Esophagus mucosa (tissue), 1 donor: Measurements from ENCODE around the gene CISH. TPM values are rescaled to one million over a fixed set of nuclear protein-coding genes. Genes with fewer than 3 reads are reported as not detected.

ENCODE experiments used
- ATAC-seq: fragments of 200-7000 bp; cut with Tn5 transposase; one replicate; pipeline ENCODE4 v1.9.1; 2020
- total RNA-seq: library from RNA; stranded (reverse); gene quantifications from one replicate; pipeline ENCODE4 v1.2.4, GENCODE V29; 2023
- donor health status: DM: yes; HTN: yes; CAD: no.

Gene CISH
- 4.8 TPM for total RNA-seq

DNA sequence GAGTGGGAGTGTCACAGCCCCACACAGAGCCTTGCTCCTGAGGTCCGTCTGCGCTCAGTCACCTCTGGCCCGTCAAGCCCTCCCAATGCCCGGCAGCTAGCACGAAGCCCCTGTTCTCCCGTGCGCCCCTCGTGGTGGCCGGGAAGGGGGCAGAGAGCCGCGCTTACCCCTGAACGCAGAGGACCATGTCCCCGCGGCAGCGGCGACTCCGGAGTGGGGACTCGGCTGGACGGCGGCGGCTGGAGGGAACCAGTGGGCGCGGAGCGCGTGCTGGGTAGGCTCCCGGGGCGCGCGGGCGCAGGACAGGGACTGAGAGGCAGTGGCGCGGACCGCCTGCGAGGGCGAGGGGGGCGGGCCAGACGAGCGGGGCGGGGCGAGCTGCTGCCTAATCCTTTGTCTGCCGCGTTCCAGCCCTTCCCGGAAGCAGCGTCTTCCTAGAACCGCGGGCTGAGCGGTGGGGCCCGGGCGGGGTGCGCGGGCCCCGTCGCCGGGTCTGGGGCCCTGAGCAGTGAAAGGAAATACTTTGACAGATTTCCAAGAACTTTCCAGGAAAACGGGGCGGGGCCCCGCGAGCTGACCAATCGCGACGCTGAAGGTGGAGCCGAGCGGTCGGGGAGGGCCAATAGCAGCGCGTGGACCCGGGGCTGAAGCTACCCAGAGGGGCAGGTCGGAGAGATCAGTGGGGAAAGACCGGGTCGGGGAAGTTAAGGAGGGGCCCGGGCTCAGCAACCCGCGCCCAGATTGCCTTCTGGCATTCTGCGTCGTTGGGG is at the start of gene CISH:
Gene CISH, minus strand, starts transcription at position 311 of the 770 bp plus-strand sequence. Its CDS starts 124 bp downstream, at position 187.
- peak; percentile 76 for ATAC-seq

DNA sequence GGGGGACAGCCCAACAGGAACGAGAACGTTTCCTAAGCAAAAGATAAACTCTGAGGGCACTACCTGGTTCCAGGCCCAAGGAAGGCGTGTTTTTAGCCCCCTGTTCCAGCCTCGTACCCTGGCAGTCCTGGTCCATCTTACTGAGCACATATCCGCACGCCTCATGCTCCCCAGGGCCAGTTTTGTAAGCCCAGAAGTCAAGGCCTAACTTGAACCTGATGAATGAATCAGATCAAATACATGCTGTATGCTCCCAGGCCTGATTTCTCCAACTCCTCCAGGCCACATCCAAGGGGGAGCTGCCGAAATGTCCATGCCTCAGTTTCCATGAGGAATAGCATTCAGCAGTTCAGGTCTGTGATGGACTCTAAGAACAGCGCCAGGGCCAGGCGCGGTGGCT is 48.8 kb upstream of the CISH start:
- ATAC-seq = no peak

DNA sequence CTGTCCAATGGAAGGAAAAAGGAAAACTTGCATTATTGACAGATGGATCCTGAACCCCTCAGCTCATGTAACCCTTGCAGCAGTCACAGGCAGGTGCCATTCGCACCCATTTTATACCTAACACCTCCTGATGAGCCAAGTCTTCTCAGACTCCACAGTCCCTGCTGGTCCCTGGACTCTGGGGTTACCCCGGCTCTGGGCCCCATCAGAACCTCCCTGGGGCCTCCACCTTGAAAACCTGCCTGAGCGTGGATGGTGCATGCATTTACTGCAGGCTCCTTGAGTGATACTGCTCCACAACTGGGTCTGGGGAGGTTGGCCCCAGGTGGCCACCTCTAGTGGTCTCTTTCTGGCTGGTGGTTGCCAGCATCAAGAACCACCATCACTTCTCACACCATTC is 47.3 kb upstream of the CISH start:
- ATAC-seq = no peak

DNA sequence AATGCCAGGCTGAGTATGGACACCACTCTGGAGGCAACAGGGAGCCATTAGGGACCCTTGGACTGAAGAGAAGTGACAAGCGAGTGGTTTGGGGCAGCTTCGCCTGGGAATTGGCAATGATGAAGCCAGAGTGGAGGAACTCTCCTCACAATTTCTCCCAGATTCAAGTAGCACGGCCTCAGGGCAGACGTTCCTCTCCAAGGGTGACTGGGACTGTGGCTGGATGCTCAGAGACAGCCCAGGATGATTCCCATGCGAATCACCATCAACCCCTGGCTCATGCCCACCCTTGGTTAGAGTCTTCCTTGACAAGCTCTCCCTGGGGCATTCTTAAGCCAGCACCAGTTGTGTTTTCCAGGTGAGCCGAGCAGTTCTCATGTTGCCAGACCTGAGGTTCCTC is 46.8 kb upstream of the CISH start:
- no peak for ATAC-seq

DNA sequence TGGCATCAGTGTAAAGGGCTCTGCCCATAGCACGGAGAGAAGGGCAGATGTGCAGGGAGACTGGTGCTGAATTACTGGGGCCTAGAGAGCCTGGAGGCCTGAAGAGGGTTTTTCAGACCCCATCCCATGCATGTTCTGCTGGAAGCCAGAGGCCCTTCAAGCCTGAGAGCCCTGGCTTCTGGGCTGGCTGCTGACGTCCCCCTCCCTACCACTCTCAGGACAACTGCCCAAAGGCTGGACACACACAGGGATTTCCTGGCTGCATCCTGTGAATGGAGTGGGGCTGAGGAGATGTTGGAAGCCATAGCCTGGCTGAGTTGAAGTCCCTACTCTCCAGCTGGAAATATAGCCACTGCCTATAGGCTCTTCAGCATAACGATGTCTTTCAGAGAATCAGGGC is 46.2 kb upstream of the CISH start:
- ATAC-seq = no peak

GRCh38 chr3:50657407-50657806 is 45.8 kb upstream of the CISH start:
- ATAC-seq = no peak

DNA sequence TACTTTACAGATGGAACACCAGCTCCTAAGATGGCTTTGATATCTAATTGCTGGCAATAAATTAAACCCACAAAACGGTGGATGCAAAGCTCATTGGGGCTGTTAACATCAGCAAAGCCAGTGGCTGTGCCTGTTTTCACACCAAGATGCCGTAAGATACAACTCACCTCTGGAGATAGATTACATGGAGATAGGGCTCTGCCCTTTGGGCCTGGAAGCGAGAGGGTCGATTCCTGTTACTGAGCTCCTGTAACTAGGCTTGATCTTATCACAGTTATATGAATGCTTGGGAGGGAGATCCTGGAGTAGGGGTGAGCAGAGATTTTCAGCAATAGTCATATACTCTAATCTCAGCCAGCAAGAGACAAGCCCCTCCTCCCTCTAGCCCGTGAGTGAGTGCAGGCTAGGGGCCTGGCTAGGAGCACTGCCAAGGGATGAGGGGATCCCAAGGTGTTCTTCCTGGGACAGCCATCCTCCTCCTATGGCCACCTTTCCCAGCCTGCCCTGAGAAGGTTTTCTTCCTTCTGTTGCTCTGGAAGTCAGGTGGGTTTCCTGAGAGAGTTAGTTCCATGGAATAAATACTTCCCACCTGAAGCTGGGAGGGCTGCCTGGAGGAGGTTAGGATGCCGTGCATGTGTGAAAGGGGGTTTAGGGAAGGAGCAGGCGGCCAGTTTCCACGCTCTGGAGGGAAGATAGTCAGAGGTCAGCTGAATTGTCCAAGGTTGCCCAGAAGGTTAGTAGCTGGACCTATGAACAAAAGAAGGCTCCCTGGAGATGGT is 45.0 kb upstream of the CISH start:
- no peak for ATAC-seq

GRCh38 chr3:50655009-50655830 is 43.6 kb upstream of the CISH start:
- peak; percentile 74 for ATAC-seq

DNA sequence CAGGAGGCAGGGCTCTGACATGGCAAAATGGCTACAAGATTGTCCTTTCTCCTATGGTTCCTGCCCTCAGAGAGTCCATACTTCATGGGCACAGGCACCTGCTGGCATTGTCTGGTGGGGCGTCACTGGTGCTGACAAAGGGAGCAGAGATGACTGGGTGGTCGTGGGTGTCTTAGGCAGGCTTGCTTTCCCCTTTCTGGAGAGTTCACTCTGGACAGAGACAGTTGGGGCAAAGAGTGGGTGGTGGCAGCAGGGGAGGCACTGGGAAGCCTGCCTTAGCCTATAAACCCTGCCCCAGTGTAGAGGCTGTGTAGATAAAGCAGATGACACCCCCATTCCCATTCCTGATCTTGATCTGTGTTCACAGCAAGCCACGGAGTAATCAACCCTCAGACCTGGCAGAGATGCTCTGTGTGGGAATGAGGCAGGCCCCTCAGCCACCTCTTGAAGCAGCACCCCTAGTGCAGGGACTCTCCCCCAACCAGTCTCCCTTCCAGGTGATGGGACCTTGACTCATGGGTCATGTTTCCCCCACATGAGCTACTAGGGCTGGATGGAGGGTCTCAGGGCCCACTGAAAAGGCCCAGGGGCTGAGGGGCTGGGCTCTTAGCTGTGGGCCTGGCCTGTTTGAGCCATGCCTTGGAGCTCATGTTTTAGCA is 42.5 kb upstream of the CISH start:
- no peak for ATAC-seq

DNA sequence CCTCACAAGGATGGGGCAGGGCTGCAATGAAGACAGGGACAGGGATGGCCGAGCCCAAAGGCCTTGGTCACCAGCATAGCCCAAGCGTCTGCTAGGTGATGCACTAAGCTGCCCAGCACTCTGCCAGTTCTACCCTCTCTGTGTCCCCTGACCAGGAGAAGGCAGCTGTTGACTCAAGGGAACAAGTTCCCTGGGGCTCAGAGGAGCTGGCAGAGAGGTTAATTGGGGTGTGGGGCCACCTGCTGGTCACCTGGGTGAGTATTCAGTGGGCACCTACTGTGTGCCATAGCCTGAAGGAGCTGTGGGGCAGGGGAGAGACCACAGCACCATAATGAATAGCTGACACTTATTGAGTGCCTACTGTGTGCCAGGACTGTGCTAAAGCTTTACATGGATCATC is 41.1 kb upstream of the CISH start:
- ATAC-seq = peak; percentile 36

GRCh38 chr3:50651920-50652529 is 40.5 kb upstream of the CISH start:
- ATAC-seq = no peak

DNA sequence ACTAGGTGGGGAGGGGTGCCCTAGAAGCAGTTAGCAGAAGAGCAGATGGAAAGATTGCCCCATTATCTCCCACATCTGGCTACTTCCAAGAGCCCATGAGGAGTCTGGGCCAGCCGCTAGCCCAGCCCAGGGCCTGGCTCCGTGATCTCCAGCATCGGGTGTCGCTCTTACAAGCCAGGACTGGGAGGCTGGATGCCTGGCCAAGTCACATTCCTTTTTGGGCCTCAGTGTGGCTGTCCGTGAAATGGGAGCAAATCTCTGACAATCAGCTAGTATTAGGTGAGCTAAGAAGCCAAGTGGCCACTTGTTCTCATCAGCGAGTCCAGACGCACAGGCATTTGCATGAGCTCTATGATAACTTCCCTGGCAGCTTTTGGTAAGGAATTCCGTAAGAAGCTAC is 39.9 kb upstream of the CISH start:
- no peak for ATAC-seq

- ATAC-seq = no peak
Observed at GRCh38 chr3:50650018-50650417, 38.4 kb upstream of the CISH start.

DNA sequence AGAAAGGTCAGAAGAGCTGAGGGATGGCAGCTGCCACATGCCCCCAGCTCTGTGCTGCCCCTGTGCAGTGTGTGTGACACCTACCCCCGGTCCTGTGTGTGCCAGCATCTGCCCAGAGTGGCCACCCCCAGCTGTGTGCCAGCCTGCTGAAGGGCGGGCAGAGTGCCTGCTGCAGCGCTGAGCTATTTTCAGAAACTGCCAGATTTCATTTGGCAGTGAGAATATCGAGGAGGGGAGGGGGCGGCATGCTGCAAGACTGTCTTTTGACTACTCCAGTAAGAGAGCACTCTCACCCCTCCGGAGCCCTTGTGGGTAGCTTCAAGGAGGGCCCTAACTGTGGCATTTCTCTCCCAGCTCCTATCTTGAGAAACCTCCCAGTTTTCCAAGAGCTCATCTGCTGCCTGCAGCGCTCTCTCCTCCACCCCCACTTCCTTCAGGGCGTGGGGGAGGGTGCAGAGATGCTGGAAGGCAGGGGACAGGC is 37.9 kb upstream of the CISH start:
- ATAC-seq = no peak

DNA sequence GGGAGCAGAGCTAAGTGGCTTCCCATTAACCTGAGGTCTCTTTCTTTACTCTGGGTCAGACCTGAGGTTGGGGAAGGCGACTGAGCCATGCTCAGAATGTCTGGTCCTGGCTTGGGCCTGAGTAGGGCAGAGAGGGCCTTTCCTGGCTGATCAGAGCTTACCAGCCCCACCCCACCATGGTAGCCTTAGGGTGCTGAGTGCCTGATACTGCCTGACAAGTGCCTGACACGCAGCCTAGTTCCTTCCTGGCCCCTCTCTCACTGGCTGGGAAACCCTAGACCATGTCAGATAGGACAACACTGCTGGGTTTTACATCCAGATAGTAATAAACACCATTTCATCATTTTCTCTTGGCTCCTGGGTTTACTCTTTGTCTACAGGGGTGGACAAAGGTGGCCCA is 37.4 kb upstream of the CISH start:
- ATAC-seq = no peak

DNA sequence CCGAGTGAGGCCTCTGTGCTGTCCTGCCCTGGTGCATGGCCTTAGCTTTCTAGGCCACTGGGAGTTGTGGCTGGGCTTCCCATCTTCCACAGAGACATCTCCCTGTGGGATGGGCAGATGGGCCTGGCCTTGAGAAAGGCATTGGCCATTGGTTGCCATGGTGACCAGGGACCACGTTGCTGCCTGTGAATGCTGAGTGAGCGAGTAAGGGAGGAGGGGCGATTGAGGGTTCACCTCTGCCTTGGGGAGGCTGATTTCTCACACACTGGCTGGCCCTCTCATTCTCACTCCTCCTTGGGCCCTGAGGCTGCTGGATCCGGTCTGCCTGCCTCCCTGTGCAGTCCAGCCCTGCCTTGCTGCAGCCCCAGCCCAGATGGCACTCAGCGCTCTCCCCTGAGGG is 36.7 kb upstream of the CISH start:
- ATAC-seq = no peak

DNA sequence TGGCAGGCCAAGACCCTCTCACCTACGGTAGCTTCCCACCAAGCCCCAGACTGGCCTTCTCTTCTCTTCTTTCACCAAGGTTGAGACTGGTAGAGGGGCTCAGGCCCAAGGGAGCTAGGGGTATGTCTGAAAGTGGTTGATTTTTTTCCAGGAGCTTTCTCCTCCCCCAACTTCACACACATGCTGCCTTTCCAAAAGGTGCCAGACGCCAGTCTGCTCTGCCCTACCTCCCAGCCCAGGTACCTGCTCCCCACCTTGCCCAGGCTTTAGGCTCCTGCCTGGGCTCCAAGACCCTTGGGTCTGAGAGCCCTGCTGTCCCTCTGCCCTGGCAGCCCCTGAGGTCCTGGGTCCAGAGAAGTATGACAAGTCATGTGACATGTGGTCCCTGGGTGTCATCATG is 33.8 kb upstream of the CISH start:
- no peak for ATAC-seq

- no peak for ATAC-seq
Observed at GRCh38 chr3:50644561-50644960, 33.0 kb upstream of the CISH start.

GRCh38 chr3:50642382-50642781 is 30.8 kb upstream of the CISH start:
- ATAC-seq = no peak

DNA sequence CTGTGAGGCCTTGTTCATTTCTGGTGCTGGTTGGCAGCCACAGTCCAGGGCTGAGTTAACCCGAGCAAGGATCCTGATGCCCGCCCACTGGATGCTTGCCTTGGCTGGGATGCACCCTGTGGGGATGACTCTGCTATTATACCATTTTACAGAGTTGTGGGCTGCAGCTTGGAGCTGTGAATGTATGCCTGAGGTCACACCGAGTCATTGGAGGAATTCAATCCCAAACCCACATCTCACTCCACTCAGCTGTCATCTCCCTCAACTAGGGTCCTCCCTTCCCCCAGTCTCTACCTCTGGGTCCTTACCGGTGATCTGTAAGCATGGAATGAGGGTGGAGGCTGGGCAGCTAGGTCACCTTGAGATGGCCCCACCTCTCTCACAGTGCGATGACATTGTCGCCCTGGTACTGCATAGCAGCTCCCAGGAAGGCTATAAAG is 27.5 kb upstream of the CISH start:
- peak; percentile 15 for ATAC-seq

DNA sequence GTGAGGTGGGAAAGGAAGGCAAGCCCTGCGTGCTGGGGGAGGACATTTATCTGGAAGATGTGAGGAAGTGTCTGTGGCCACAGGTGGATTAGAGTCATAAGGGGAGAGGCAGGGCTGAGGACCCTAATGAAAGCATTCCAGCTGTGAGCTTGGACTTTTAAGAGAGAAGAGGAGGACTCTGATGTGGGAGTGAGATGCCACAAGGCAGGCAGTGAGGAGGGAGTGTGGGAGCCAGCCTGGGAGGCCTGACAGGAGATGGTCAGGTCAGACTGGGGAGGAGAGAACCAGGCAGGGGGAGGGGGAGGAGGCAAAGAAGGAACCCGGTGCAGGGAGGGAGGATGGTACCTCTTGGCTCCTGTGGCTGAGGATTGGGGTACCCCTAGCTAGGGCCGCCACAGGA is 26.4 kb upstream of the CISH start:
- no peak for ATAC-seq

GRCh38 chr3:50637011-50637410 is 25.4 kb upstream of the CISH start:
- no peak for ATAC-seq
